ENCODE data around the gene AKT1. TPM values are rescaled to one million over a fixed set of nuclear protein-coding genes. Genes with fewer than 3 reads are reported as not detected.
A peak's percentile ranks its signal among the peaks of the same experiment; 100 is the strongest.

AKT1 gene
- 100 to 1,000 TPM; 134 to 283 (median 143) TPM for total RNA-seq

GRCh38 chr14:104794993-104795780 is at the start of gene AKT1:
Gene AKT1 (minus strand): TSS chr14:104795748. CDS start chr14:104792643, 3,105 bp downstream.
- peak; percentile 50 for ATAC-seq
- peak within 1 kb of the TSS; percentile 43 to 98 (median 90) for H3K27ac ChIP-seq
- H3K27me3 ChIP-seq = no peaks in the 10 kb centered on the region
- TF ChIP-seq POLR2AphosphoS5 (IDR thresholded peaks at IDR 0.05) (no peak), CTCF (IDR thresholded peaks at IDR 0.05) (no peak), EP300 (IDR thresholded peaks at IDR 0.05) (no peak), POLR2A (IDR thresholded peaks at IDR 0.05) (no peak)
- WGBS, 2 donors (ENCODE audit: low coverage in 1 of 2) = no CpG with 5 or more reads among the region's 124 CpGs
- peaks cover 0 to 26% of the 10 kb centered on the region in 2 donors for H3K36me3 ChIP-seq
- H3K4me3 ChIP-seq = peak within 1 kb of the TSS; percentile 87 to 92
- no peaks in the 10 kb centered on the region for H3K9me3 ChIP-seq
- H3K4me1 ChIP-seq = peaks cover 3 to 89% (median 35%) of the 10 kb centered on the region in 3 donors

GRCh38 chr14:104845033-104845666 is 49.6 kb upstream of the AKT1 start:
- H3K27me3 ChIP-seq = peaks cover 66% of the 10 kb centered on the region
- peaks cover 0 to 21% (median 15%) of the 10 kb centered on the region in 3 donors for H3K4me1 ChIP-seq
- no peak for ATAC-seq
- H3K27ac ChIP-seq = no peak overlapping the region
- 66 to 100% methylated on average over 1 to 3 of the region's 4 CpGs for WGBS, 2 donors (ENCODE audit: low coverage in 1 of 2)
- no peaks in the 10 kb centered on the region for H3K36me3 ChIP-seq
- no peak for TF ChIP-seq POLR2AphosphoS5 (IDR thresholded peaks at IDR 0.05)
- TF ChIP-seq POLR2A (IDR thresholded peaks at IDR 0.05) = no peak
- no peak for TF ChIP-seq EP300 (IDR thresholded peaks at IDR 0.05)
- no peak overlapping the region for H3K4me3 ChIP-seq
- no peaks in the 10 kb centered on the region for H3K9me3 ChIP-seq

- no peaks in the 10 kb centered on the region for H3K36me3 ChIP-seq
- H3K9me3 ChIP-seq = no peaks in the 10 kb centered on the region
- WGBS, 2 donors (ENCODE audit: low coverage in 1 of 2) = 0 to 1% methylated on average over 1 to 17 of the region's 27 CpGs
- no peak for ATAC-seq
- peaks cover 59% of the 10 kb centered on the region for H3K27me3 ChIP-seq
- H3K27ac ChIP-seq = no peak overlapping the region
- peak overlapping the region in 1 of 2 donors; percentile 51 for H3K4me3 ChIP-seq
- TF ChIP-seq POLR2AphosphoS5 (IDR thresholded peaks at IDR 0.05) (no peak), EP300 (IDR thresholded peaks at IDR 0.05) (no peak), CTCF (IDR thresholded peaks at IDR 0.05) (no peak), POLR2A (IDR thresholded peaks at IDR 0.05) (no peak)
- peaks cover 0 to 21% (median 15%) of the 10 kb centered on the region in 3 donors for H3K4me1 ChIP-seq
Observed at GRCh38 chr14:104844306-104845032, 48.9 kb upstream of the AKT1 start.

GRCh38 chr14:104843442-104844305 is 48.1 kb upstream of the AKT1 start:
- peak; percentile 36 for ATAC-seq
- 1% methylated on average over 15 of the region's 69 CpGs; no CpG with 5 or more reads in 1 of the 2 donors for WGBS, 2 donors (ENCODE audit: low coverage in 1 of 2)
- peaks cover 51% of the 10 kb centered on the region for H3K27me3 ChIP-seq

More at GRCh38 chr14:104843442-104844305, 48.1 kb upstream of the AKT1 start:
- TF ChIP-seq CTCF (IDR thresholded peaks at IDR 0.05) = no peak
- no peaks in the 10 kb centered on the region for H3K9me3 ChIP-seq
- H3K27ac ChIP-seq = no peak overlapping the region
- peak overlapping the region; percentile 7 to 51 for H3K4me3 ChIP-seq
- no peaks in the 10 kb centered on the region for H3K36me3 ChIP-seq
- H3K4me1 ChIP-seq = peaks cover 0 to 21% (median 15%) of the 10 kb centered on the region in 3 donors

All from gastroesophageal sphincter (tissue), 4 donors.